Osteocyte (in vitro differentiated cells): Measurements from ENCODE around the gene SLC26A11. TPM values are rescaled to one million over a fixed set of nuclear protein-coding genes. Genes with fewer than 3 reads are reported as not detected.

Source experiments
- DNase-seq: peaks from one replicate; pipeline ENCODE4 v3.0.0; 2021; ENCODE audit warnings: mixed read lengths; ENCODE audit not compliant: unreplicated experiment; ENCODE audit errors: extremely low spot score
- H3K27ac Mint-ChIP-seq: one replicate; pipeline ENCODE4 v1.8.0; 2021; ENCODE audit warnings: mild to moderate bottlenecking, mixed read lengths; ENCODE audit not compliant: unreplicated experiment
- H3K27me3 Mint-ChIP-seq: one replicate; pipeline ENCODE4 v1.8.0; 2021; ENCODE audit warnings: mixed read lengths; ENCODE audit not compliant: unreplicated experiment
- H3K36me3 Mint-ChIP-seq: one replicate; pipeline ENCODE4 v1.8.0; 2021; ENCODE audit warnings: mixed read lengths; ENCODE audit not compliant: unreplicated experiment
- H3K4me1 Mint-ChIP-seq: one replicate; pipeline ENCODE4 v1.8.0; 2021; ENCODE audit warnings: mixed read lengths; ENCODE audit not compliant: unreplicated experiment
- H3K4me3 Mint-ChIP-seq: one replicate; pipeline ENCODE4 v1.8.0; 2021; ENCODE audit warnings: mild to moderate bottlenecking, moderate library complexity, mixed read lengths; ENCODE audit not compliant: unreplicated experiment
- H3K9me3 Mint-ChIP-seq: one replicate; pipeline ENCODE4 v1.8.0; 2021; ENCODE audit warnings: mixed read lengths; ENCODE audit not compliant: unreplicated experiment
- CTCF ChIP-seq: fragments of 200-600 bp; sonication (generic); IDR thresholded peaks from 2 replicates; pipeline ENCODE4 v1.5.0; 2021; ENCODE audit warnings: antibody characterized with exemption, mild to moderate bottlenecking, moderate library complexity
- total RNA-seq: library from RNA; stranded (reverse); gene quantifications from 2 replicates; pipeline ENCODE4 v1.2.1, GENCODE V29; 2021

SLC26A11 gene
- total RNA-seq, 1 donor from 2014 or later: 34.7 TPM

- H3K4me1 Mint-ChIP-seq: peaks cover 40% of the 10 kb centered on the region
- TF ChIP-seq CTCF: peak; percentile 20
- no peaks in the 10 kb centered on the region for H3K9me3 Mint-ChIP-seq
- no peaks in the 10 kb centered on the region for H3K27me3 Mint-ChIP-seq
- H3K27ac Mint-ChIP-seq: peak overlapping the region; percentile 71
- peak; percentile 89 for DNase-seq
- H3K36me3 Mint-ChIP-seq: peaks cover 8% of the 10 kb centered on the region
- no peak overlapping the region for H3K4me3 Mint-ChIP-seq
Observed at GRCh38 chr17:80279895-80280294, 59.7 kb downstream of the SLC26A11 start.

DNA sequence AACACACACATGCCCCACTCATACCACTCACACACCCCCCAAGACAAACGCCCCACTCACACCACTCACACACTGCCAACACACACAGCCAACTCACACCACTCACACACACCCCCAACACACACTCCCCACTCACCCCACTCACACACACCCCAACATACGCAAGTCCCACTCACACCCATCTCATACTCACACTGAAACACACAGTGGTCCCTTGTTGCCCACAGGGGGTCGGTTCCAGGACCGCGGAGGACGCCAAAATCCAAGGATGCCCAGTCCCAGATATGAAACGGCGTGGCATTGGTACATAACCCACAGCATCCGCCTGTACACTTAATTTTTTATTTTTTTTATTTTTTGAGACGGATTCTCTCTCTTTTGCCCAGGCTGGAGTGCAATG, 61.3 kb downstream of the SLC26A11 start:
- no peak for DNase-seq
- Mint-ChIP-seq H3K27ac (no peak overlapping the region), H3K4me3 (no peak overlapping the region), H3K27me3 (no peaks in the 10 kb centered on the region), H3K36me3 (peaks cover 10% of the 10 kb centered on the region), H3K4me1 (peaks cover 37% of the 10 kb centered on the region), H3K9me3 (no peaks in the 10 kb centered on the region)
- no peak for TF ChIP-seq CTCF

GRCh38 chr17:80283116-80283852, 63.1 kb downstream of the SLC26A11 start:
- Mint-ChIP-seq H3K27ac (no peak overlapping the region), H3K9me3 (no peaks in the 10 kb centered on the region), H3K27me3 (no peaks in the 10 kb centered on the region), H3K36me3 (peaks cover 12% of the 10 kb centered on the region), H3K4me3 (no peak overlapping the region), H3K4me1 (peaks cover 23% of the 10 kb centered on the region)
- no peak for TF ChIP-seq CTCF
- DNase-seq: no peak

GRCh38 chr17:80284631-80285030, 64.4 kb downstream of the SLC26A11 start:
- no peak for DNase-seq

More at GRCh38 chr17:80284631-80285030, 64.4 kb downstream of the SLC26A11 start:
- Mint-ChIP-seq H3K9me3 (no peaks in the 10 kb centered on the region), H3K36me3 (peaks cover 19% of the 10 kb centered on the region), H3K4me3 (no peak overlapping the region), H3K27me3 (no peaks in the 10 kb centered on the region), H3K4me1 (peaks cover 10% of the 10 kb centered on the region), H3K27ac (no peak overlapping the region)
- TF ChIP-seq CTCF: no peak
